ENCODE data around the gene ZNF446.

The ZNF446 gene

DNA sequence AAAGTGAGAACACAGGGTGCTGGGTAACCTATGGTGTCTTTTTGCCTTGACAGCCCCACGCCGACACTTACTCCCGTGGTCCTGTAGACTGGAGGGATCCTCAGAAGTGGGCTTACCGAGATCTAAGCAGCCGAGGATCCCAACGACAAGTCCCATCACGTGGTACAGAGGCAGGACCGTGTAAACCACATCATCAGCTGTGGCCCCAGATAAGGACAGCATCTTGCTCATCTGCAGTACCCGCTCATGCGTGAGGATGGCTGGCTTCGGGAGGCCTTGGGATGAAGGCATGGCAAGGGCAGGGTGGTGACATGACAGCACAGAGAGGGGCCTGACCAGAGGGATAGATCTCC, 33.6 kb downstream of the ZNF446 start:
- no peak overlapping the region for H3K4me3 ChIP-seq (ENCODE audit: control insufficient read depth, low read depth, low read length)
- TF ChIP-seq, protein P1, sequence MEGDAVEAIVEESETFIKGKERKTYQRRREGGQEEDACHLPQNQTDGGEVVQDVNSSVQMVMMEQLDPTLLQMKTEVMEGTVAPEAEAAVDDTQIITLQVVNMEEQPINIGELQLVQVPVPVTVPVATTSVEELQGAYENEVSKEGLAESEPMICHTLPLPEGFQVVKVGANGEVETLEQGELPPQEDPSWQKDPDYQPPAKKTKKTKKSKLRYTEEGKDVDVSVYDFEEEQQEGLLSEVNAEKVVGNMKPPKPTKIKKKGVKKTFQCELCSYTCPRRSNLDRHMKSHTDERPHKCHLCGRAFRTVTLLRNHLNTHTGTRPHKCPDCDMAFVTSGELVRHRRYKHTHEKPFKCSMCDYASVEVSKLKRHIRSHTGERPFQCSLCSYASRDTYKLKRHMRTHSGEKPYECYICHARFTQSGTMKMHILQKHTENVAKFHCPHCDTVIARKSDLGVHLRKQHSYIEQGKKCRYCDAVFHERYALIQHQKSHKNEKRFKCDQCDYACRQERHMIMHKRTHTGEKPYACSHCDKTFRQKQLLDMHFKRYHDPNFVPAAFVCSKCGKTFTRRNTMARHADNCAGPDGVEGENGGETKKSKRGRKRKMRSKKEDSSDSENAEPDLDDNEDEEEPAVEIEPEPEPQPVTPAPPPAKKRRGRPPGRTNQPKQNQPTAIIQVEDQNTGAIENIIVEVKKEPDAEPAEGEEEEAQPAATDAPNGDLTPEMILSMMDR (conservative IDR thresholded peaks at IDR 0.05; ENCODE audit: control insufficient read depth, insufficient read depth, low read depth, low read length), result no peak
- DNase-seq (ENCODE audit: low read depth), result no peak

DNA sequence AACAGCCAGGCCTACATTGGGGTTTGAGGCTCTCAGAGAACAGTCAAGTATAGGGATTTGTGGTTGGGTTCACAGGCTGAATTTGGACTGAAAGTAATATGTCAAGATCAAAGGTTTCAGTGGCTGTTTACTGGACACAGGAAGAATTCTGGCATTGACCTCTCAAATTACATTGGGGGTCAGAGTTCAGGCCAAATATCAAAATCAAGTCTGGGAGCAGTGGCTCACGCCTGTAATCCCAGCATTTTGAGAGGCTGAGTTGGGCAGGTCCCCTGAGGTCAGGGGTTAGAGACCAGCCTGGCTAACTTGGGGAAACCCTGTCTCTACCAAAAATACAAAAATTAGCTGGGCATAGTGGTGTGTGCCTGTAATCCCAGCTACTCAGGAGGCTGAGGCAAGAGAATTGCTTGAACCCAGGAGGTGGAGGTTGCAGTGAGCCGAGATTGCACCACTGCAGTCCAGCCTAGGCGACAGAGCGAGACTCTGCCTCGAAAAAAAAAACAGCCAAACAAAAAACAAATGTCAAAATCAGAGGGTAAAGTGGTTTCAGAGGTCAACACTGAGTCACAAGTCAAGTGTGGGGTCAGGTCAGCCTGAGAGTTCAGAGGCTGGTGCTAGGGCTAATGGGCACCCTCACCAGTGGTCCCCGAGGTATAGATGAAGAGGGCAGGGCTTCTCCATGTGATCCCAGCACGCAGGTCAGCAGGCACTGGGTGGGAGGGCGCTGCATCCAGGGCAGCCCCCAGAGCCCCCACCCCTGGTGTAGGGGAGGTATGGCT, 34.1 kb downstream of the ZNF446 start:
- no peak overlapping the region for H3K4me3 ChIP-seq (ENCODE audit: control insufficient read depth, low read depth, low read length)
- no peak for DNase-seq (ENCODE audit: low read depth)
- TF ChIP-seq, protein P1 (conservative IDR thresholded peaks at IDR 0.05; ENCODE audit: control insufficient read depth, insufficient read depth, low read depth, low read length), result no peak

DNA sequence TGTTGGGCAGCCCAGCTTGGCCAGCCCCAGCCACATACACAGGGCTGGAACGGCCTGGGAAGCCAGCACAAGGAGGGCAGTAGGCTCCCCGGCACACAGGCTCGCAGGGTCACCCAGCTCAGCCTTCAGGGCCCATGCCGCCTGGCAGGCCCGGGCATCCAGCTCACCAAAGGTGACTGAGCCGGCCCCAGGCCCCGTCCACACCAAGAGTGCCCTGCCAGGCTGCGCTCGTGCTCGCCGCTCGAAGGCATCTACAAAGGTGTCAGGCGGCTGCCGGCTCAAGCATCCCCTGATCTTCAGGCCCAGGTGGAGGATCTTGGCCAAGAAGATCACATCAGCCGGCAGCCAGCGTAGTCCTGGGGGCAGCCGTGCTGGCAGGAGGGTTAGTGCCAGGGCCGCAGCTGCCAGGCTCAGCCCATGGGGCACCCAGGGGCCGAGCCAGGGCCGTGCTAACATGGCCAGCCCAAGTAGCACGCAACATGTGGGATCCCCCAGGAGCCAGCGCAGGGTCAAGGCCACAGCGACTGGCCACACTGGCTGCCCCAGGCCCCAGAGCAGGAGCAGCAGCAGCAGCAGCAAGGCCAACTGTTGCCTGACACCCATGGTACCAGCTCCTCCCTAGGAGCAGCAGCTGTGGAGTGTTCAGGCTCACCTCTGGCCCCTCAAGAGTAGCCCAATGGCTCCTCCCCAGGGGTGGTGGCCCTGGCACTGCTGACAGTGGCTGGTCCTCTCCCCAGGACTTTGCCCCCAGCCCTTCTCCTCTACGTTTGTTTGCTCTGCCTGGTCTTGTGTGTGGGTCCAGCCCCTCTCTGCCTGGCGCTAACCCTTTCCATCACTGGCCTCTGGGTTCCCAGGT, 35.4 kb downstream of the ZNF446 start, which contains the start of gene SLC27A5:
Gene SLC27A5, minus strand, starts transcription at position 640 of the 856 bp plus-strand sequence. Its CDS starts 37 bp downstream, at position 603.
- no peak within 1 kb of the TSS for H3K4me3 ChIP-seq (ENCODE audit: control insufficient read depth, low read depth, low read length)
- DNase-seq (ENCODE audit: low read depth), result no peak

DNA sequence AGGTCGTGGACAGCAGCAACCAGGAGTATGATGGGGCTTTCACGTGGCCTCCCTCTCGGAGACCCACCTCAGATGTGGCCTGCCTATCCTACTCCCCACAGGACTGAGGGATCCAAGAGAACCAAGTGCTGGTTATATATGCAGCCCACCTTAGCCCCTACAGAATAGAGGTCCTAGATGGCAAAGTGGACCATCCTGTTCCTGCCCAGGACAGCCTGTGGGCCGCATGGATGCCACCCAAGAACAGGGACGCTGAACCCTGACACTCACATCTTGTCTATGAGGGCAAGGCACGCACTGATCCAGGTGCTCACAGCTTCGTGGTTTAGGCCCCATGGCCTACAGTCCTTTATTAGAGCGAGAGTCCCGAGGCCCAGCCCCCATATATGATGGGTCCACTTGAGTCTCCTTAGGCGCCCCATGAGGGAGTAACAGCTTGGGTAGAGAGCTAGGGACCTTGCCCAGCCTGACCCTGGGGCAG, 37.1 kb downstream of the ZNF446 start:
- no peak for DNase-seq (ENCODE audit: low read depth)
- TF ChIP-seq, protein P1 (conservative IDR thresholded peaks at IDR 0.05; ENCODE audit: control insufficient read depth, insufficient read depth, low read depth, low read length), result no peak
- no peak overlapping the region for H3K4me3 ChIP-seq (ENCODE audit: control insufficient read depth, low read depth, low read length)

More for the DNA sequence above, 35.4 kb downstream of the ZNF446 start, which contains the start of gene SLC27A5:
- TF ChIP-seq, protein P1 (conservative IDR thresholded peaks at IDR 0.05; ENCODE audit: control insufficient read depth, insufficient read depth, low read depth, low read length), result no peak

DNA sequence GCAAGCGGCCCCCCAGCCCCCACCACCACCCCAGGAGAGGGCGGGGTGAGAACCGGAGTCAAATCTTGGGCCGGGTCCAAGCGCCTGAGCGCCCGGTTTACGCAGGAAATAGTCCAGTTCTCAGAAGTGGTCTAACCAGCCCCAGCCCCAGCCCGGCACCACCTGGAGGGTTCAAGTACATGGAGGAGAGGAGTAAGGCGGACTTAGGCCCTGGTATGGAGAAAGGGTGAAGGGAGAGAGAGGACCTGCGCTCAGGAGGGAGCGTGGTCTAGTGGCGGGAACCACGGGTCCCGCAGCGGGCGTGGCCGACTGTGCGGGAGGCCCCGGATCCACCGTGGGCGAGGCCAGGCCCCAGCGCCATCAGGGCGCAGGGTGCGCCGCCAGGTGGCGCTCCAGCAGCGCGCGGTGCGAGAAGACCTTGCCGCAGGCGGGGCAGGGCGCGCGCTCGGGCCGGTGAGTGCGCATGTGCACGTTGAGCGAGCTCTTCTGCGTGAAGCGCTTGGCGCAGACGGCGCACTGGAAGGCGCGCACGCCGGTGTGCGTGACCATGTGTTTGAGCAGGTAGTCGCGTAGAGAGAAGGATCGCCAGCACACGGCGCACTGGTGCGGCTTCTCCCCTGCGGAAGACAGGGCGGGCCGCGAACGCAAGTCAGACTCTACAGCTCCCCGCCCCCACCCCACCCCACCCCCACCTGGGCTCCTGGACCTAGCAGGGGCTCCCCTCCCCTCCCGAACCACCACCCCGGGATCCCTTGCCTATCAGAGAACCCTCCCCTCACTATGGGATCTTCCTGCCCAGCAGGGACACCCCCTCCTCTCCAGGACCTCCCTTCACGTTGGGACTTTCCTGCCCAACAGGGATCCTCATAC, 37.8 kb downstream of the ZNF446 start:
- peak; percentile 85 for DNase-seq (ENCODE audit: low read depth)
- TF ChIP-seq, protein P1 (conservative IDR thresholded peaks at IDR 0.05; ENCODE audit: control insufficient read depth, insufficient read depth, low read depth, low read length), result no peak
- peak overlapping the region; percentile 52 for H3K4me3 ChIP-seq (ENCODE audit: control insufficient read depth, low read depth, low read length)

DNA sequence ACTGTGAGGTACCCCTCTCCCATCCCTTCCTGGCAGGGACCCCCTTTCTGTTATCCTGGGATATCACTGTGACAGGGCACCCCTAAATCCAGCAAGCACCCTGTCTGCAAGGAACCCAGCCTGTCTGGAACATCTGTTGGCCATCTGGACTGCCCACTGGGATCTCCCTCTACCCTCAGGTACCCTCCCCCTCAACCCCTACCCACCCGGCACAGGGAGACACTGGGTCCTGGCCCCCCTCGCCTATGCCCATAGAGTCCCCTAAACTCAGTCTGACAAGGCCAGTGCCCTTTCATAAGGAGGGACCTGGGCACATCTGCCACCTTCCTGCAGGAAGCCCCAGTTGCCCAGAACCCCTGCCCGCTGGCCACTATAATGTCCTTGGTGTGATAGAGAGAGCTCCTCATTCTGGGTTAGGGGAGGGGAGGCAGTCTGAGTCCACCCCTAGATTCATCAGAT, 38.4 kb downstream of the ZNF446 start:
- TF ChIP-seq, protein P1 (conservative IDR thresholded peaks at IDR 0.05; ENCODE audit: control insufficient read depth, insufficient read depth, low read depth, low read length), result no peak
- peak overlapping the region; percentile 52 for H3K4me3 ChIP-seq (ENCODE audit: control insufficient read depth, low read depth, low read length)

More for the DNA sequence above, 38.4 kb downstream of the ZNF446 start:
- DNase-seq (ENCODE audit: low read depth), result no peak

Measured in fibroblast of mammary gland (primary cell).